HUDEP-2 (cell line): ENCODE results near the gene ASB12.

ENCODE experiments used
- DNase-seq, 76 experiments: peaks; one replicate each; lab custom pipeline; 2025; ENCODE audit not compliant: unreplicated experiment in 76 of 76; lab: John Stamatoyannopoulos, UW

Gene ASB12

DNA sequence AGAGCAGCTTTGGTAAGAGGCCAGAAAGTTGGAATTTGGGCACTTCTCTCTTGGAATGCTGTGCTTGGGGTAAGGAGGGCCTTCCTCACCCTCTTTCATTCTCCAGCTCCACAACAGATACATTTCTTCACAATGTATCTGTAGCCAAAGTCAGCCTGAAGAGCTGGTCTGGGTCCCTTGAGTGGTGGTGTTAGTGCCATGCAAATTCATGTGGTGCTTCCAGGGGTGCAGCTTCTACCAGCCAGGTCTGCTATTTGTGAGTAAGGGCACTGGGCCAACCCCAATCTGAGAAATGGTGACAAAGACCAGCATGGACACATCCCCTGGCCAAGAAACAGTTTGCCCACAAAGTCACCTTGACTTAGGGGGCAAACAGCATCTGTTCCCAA, 42.7 kb downstream of the ASB12 start:
- DNase-seq: no peak

DNA sequence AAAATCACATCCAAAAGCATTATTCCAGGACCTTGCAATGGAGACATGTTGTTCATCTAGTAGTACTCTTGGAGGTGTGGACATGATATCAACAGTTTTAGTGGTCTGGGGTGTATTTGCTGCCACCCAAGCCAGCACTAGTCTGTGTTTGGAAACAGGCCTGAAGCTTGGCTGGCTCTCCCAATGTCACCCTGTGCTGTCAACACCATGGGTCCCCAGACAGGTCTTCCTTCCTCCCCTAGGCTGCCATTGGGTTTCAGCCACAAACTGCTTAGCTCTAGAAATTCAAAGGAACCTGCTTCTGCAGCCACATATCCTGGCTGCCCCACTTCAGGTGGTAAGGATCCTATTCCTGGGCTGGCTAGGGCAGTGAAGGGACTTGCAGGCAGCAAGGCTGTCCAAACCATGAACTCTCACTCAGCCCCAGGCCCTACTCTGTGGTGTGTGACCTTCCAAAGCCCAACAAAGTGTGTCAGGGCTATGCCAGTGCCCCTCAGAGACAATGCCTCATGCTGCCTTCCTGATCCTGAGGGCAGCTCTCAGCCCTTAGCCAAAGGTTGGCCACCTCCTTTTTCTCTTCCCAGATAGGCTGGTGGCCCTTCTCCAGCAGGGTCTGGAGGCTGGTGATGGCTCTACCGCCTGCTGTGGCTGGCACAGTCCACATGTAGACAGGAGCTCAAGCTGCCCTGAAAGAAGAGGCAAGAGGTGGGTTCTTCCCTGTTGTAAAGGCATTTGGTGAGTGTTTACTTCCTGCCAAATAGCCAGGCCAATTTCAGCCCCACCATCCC, 43.2 kb downstream of the ASB12 start:
- DNase-seq: no peak

DNA sequence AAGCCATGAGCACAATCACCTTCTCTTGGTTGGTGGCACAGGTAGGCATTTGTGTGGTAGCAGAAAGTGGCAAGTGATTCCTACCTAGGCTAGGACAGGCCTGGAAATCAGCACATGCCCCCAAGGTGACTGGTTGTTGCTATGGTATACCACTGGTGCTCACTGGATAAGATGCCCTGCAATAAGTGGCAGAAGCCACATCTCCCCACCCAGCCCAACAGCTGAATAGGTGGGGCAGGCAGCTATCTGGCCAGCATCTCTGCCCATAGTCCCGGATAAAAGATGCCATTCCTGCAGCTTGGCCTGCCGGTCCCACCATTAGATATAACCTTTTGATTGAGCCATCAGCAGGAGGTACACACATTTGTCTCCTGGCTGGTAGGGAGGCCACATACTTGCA, 46.0 kb downstream of the ASB12 start:
- no peak for DNase-seq

DNA sequence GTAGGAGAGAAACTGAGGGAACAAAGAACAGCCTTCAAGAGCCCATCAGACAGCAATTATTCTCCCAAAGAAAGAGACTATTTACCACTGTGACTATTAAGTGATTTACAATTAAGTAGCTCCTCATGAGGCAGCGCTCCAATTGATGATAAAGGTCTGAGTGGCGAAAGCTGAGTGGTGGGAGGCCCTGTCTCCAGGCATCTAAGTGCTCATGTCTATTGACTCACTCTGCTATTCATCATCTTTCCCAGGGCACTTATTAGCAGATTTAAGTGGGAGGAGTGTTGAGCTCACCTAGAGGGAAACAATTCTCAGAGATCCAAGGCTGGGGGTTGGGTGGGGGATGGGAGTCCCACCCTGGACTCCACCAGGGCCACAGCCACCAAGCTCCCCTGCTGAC, 48.2 kb downstream of the ASB12 start:
- DNase-seq: no peak

DNA sequence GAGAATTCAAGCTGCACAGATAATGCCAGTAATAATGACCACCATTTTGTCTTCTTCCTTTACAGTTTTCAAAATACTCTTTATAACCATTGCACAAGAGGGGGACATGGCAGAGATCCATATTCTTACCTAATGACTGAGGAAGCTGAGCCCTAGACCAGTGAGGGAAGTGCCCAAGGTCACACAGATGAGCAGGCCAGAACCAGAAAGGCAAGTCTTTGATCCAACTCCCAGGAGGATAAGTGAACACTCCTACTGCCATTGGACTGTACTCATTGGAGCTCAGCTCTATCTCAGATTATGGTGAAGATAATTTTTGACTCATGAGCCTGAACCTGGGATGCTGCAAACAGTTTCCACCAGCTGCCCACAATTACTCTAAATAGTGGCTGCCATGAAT, 53.5 kb downstream of the ASB12 start:
- DNase-seq: no peak
